GM15510 (cell line): ENCODE data around the gene NPIPA7.
"Not testable (repeated sequence)": the region's sequence is repeated elsewhere in the genome, so short reads cannot be mapped to it uniquely, and the experiment has no call there.

ENCODE experiments used
- POLR2A ChIP-seq: IDR thresholded peaks from 3 replicates; pipeline ENCODE4 v1.6.1; 2011; ENCODE audit warnings: borderline replicate concordance; ENCODE audit not compliant: insufficient read length; ENCODE audit errors: extremely low read depth

NPIPA7 gene

DNA sequence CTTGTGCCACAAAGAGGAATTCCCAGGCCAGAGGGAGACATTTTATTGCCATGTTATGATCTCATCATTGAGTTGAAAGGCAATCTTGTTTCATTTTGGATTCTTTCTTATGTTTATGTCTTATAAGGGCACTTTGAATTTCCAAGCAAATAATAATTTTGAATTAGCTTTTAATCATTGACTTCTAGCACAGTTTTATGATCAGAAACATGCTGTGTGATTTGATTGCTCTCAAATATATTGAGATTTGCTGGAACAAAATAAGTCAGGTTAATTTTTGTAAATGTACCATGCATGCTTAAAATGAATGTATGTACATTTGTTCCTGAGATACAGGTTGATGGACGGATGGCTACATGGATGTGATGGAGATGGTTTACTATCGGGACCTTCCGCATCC is at the start of gene NPIPA7:
Gene NPIPA7, plus strand, starts transcription at position 301 of the 400 bp plus-strand sequence. CDS start 105 bp downstream, outside the sequence.
- not testable (repeated sequence) for TF ChIP-seq POLR2A
